ENCODE results near the gene PARVA. TPM values are rescaled to one million over a fixed set of nuclear protein-coding genes. Genes with fewer than 3 reads are reported as not detected.

Gene PARVA
- total RNA-seq, 1 experiment from 2014 or later = 18.1 TPM

- Histone ChIP-seq H3K27ac (ENCODE audit: insufficient read length, low read depth, low read length) (no peak overlapping the region), H3K56ac (ENCODE audit: insufficient read length, low read depth, low read length) (no peak overlapping the region), H3K18ac (ENCODE audit: insufficient read length, low read depth, low read length) (no peak overlapping the region), H2AK5ac (ENCODE audit: insufficient read length, low read length) (no peak overlapping the region), H3K14ac (ENCODE audit: insufficient read depth, low read length) (no peak overlapping the region), H2BK12ac (ENCODE audit: insufficient read length, low read depth, low read length) (no peak overlapping the region), H4K20me1 (ENCODE audit: control insufficient read depth, insufficient read depth, insufficient read length) (no peaks in the 10 kb centered on the region), H3K9me3 (ENCODE audit: control insufficient read depth, low read depth, low read length) (no peaks in the 10 kb centered on the region), H4K91ac (ENCODE audit: insufficient read length, low read depth, low read length) (no peak overlapping the region), H3K79me2 (ENCODE audit: insufficient read depth, low read length) (peaks cover 3% of the 10 kb centered on the region; the same call in 1 of the 2 replicates), H2BK5ac (ENCODE audit: insufficient read length, low read length) (no peak overlapping the region), H2BK20ac (ENCODE audit: low read depth, low read length, poor library complexity, severe bottlenecking) (no peak overlapping the region), H3K23me2 (ENCODE audit: insufficient read length, low read depth, low read length, poor library complexity, severe bottlenecking) (peaks cover 1% of the 10 kb centered on the region), H2AFZ (ENCODE audit: low read length) (no peak overlapping the region), H4K8ac (replicated peaks; ENCODE audit: insufficient read length, low read depth, low read length) (no peak overlapping the region), H3K9ac (ENCODE audit: extremely low read depth, insufficient read length, low read length) (no peak overlapping the region), H3K23ac (ENCODE audit: insufficient read length, low read depth, low read length) (no peak overlapping the region), H3K79me1 (ENCODE audit: insufficient read depth, low read depth, low read length, poor library complexity, severe bottlenecking) (no peaks in the 10 kb centered on the region), H3K4me1 (ENCODE audit: insufficient read depth, low read length) (no peaks in the 10 kb centered on the region), H2BK15ac (ENCODE audit: low read depth, low read length) (no peak overlapping the region), H3K27me3 (ENCODE audit: insufficient read depth, low read length) (no peaks in the 10 kb centered on the region), H3K4me2 (ENCODE audit: insufficient read depth, insufficient read length, low read length) (no peak overlapping the region), H3K4ac (ENCODE audit: low read depth, low read length) (no peak overlapping the region), H3T11ph (ENCODE audit: low read length) (no peak overlapping the region), H4K5ac (ENCODE audit: insufficient read length, low read depth, low read length) (no peak overlapping the region), H2BK120ac (ENCODE audit: low read depth, low read length, poor library complexity, severe bottlenecking) (no peak overlapping the region)
- no CpG with 5 or more reads among the region's 1 CpG for WGBS (ENCODE audit: extremely low coverage, insufficient read length, low lambda C conversion rate)
- no peak for DNase-seq
- H3K4me3 Mint-ChIP-seq = no peak overlapping the region
- peaks cover 10 to 14% of the 10 kb centered on the region in 2 experiments for H3K4me1 Mint-ChIP-seq
- no peaks in the 10 kb centered on the region for H3K36me3 Mint-ChIP-seq (ENCODE audit: insufficient read depth in 1 of 3, low read depth in 3 of 3)
- peaks cover 1% of the 10 kb centered on the region; the same call in 1 of the 2 replicates for H3K27me3 Mint-ChIP-seq (ENCODE audit: low read depth)
- TF ChIP-seq CTCF (conservative IDR thresholded peaks at IDR 0.05) = no peak
- H3K27ac Mint-ChIP-seq = no peak overlapping the region
- no peaks in the 10 kb centered on the region for H3K9me3 Mint-ChIP-seq
These were observed 5.1 kb downstream of the PARVA start for GRCh38 chr11:12382451-12382850.
